NCI-H187 (cell line): Measurements from ENCODE around the gene PPP4R4.

Experiments used
- DNase-seq, 2 experiments: peaks; one replicate each; lab custom pipeline; 2025; lab: John Stamatoyannopoulos, UW

The PPP4R4 gene, protein sequence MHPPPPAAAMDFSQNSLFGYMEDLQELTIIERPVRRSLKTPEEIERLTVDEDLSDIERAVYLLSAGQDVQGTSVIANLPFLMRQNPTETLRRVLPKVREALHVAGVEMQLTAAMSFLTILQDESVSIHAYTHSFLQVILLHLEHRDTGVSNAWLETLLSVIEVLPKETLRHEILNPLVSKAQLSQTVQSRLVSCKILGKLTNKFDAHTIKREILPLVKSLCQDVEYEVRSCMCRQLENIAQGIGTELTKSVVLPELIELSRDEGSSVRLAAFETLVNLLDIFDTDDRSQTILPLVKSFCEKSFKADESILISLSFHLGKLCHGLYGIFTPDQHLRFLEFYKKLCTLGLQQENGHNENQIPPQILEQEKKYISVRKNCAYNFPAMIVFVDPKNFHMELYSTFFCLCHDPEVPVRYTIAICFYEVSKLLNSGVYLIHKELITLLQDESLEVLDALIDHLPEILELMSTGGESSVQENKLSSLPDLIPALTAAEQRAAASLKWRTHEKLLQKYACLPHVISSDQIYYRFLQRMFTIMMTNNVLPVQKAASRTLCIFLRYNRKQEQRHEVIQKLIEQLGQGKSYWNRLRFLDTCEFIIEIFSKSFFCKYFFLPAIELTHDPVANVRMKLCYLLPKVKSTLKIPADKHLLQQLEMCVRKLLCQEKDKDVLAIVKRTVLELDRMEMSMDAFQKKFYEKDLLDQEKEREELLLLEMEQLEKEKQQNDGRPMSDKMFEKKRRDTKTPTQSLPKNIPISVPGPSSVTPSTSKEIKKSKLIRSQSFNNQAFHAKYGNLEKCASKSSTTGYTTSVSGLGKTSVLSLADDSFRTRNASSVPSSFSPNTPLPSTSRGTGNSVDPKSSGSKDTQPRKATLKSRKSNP

DNA sequence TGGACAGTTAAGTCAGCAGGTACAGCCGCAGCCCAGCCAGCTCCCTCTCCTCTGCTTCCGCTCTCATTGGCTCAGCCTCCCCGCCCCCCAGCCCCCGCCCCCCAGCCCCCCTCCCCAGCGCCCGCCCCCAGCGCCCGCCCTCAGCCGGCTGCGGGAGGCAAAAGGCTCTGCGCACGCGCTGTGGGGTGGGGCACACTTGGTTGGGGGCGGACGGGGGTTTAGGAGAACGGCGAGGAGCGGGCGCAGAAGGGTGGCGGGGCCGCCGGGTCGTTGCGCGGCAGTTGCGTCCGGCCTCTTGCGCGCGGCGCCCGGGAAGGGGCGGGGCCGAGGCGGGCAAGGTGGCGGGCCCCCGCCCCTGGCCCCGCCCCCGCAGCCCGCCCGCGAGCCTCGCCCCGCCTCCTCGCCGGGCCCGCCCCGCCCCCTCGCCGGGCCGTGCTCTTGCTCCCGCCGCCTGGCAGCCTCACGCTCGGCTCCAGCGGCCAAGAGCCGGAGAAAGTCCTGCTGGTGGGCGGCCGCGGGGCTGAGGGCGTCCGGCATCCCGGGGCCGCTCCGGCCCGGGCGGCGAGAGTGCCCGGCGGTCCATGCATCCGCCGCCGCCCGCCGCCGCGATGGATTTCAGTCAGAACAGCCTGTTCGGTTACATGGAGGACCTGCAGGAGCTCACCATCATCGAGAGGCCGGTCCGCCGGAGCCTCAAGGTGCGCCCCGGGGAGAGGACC lies at the start of gene PPP4R4:
PPP4R4 (plus strand) TSS at position 438 of the 719 bp plus-strand sequence; CDS start at position 582, 144 bp downstream.
- peak; percentile 46 to 85 for DNase-seq

DNA sequence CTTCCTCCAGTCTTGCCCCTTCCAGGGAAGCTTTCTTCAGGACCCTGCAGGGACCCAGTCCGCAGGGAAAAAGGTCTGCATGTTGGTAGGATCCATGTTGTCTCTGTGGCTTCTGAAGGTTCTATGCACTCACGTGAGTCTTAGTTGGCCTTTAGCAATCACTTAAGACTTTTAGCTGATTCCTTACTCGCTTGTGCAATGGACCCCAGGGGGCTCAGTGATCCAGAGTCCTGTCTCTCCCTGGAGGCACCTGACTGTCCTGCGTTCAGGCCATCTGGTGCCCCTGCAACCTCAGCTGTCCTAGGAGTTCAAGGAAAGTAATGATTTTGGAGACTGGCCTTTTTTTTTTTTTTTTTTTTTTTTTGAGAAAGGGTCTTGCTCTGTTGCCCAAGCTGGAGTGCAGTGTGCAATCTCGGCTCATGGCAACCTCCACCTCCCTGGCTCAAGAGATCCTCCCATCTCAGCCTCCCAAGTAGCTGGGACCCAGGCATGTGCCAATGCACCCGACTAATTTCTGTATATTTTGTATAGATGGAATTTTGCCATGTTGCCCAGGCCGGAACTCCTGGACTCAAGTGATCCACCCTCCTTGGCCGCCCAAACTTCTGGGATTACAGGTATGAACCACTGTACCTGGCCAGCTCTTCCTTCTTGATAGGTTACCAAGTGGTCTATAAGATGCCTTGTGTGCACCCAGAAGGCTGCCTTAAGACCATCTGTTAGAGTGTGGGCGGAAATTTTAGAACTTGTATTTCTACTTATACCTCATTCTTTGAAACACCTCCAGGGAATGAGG lies 49.3 kb upstream of the PPP4R4 start:
- no peak for DNase-seq

DNA sequence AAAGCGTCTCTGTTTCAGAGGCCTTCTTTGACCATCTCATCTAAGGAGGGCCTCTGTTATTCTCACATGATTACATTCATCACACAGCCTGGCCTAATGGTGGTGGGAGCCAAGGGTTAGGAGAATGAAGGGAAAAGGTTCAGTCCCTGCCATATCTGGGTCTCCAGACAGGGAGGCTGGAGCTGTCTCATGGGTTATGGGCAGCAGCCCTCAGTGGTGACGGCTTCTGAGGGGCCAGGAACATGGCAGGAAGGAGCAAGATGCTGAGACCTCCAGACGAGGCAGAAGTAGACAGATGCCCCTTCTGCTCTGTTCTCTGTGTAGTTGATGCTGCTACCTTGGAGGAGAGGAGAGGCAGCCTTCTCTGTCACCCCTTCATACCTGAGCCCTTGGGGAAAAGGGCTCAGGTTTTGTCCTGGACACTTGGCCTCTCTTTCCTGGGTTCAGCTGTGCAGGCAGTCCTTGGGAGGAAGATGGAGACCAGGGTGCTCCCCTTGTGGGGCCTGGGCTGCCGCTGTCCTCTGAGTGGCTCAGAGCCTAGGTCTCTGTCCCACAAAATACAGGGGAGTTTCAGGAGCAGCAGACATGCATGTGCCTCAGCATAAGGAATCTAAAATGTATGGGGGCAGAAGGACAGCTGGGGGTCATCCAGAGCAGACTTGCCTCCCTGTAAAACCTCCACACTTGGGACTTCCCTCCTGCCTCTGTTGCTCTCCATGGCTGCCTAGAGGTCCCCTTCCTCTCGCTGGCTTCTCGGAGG lies 48.3 kb upstream of the PPP4R4 start:
- no peak for DNase-seq

DNA sequence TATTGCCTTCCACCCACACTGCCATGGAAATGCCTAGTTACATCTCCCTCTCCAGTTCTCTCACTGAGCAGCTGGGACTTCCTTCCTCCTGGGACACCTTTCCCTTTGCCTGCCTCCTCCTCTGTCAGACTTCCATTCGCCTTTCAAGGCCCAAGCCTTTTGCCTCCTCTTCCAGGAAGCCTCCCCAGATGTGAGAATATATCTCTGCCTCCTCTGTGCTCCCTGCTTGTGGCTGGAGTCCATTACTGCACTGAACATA lies 47.8 kb upstream of the PPP4R4 start:
- no peak for DNase-seq

DNA sequence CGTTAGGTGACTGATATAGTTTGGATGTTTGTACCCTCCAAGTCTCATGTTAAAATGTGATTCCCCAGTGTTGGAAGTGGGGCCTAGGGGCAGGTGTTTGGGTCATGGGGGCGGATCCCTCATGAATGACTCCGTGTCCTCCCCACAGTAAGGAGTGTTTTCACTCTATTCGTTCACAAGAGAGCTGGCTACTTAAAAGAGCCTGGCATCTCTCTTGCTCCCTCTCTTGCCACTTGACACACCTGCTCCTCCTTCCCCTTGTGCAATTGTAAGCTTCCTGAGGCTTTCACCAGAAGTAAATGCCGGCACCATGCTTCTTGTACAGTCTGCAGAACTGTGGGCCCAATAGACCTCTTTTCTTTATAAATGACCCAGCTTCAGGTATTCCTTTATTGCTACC lies 47.3 kb upstream of the PPP4R4 start:
- DNase-seq = no peak

DNA sequence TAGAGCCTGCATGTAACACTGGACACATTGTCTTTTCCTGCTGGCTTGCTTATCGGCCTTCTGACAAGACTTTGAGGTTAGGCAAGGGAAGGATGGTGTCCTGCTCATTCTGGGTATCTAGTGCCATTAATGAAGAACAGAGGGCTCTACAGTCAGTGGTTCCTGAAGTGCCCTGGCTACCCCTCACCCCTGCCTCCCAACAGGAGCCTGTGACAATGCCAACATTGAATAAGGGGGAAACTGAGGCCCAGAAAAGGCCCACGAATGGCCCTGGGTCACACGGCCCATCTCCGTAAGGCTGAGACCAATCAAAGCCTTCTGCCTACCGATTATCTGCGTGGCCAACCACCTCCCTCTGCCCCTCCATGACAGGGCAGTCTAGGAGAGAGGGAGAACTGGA lies 46.8 kb upstream of the PPP4R4 start:
- no peak for DNase-seq

DNA sequence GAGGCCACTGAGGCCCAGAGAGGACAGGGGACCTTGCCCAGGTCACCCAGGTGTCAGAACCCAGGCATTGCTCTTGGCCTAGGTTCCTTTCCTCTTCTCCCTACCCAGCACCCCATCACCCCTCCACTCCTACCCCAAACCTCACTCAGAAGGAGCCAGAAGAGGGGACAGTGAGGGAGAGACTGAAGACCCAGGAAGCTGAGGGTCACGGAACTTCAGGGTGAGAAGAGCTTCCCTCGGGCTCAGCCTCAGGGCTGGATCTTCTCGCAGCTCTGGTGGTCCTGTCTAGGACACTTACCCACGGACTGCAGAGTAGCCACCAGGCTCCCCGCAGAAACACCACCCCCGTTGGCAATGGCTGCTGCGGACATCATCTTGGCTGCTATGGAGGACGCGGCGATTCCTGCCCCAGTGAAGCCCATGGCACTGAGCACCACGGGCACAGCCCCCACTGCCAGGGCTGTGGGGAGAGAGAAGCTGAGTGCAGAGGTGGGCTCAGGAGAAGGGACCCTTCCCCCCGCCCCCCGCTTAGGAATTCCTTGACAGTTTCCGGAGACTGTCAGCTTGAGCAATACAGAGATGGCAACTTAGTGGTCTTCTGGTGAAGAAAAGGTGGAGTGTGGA lies 45.8 kb upstream of the PPP4R4 start:
- DNase-seq = no peak

DNA sequence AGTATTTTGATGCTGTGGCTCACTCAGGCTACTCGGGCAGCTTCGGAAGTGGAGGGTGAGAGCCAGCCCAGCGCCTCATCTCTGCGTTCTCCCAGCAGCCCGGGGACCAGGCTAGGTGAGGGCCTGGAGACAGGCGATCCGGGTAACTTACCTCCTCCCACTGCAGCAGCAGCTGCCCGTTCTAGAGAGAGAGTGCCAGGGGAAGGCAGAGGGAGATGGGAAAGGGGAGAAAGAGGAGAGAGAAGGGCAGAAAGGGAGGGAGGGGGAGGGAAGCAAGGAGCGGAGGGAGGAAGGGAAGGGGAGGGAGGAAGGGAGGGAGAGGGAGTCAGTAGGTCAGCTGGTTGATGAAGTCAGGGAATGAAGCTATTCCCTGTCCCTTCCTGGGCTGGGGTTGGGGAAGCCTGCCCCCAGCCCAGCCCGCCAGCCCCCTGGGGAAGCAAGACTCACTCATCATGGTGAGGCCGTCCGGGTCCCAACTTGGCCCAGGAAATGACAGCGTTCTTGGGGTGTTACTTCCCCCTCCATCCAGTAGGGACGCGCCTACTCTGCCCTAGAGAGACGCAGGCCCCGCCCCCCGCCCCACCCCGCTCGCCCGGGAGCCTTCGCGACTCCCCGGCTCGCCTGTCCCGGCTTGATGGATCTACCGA lies 44.9 kb upstream of the PPP4R4 start, which contains the start of gene IFI27L2:
IFI27L2 (minus strand) TSS at position 494 of the 647 bp plus-strand sequence; CDS start at position 454, 40 bp downstream.
- DNase-seq = peak; percentile 13 to 27

DNA sequence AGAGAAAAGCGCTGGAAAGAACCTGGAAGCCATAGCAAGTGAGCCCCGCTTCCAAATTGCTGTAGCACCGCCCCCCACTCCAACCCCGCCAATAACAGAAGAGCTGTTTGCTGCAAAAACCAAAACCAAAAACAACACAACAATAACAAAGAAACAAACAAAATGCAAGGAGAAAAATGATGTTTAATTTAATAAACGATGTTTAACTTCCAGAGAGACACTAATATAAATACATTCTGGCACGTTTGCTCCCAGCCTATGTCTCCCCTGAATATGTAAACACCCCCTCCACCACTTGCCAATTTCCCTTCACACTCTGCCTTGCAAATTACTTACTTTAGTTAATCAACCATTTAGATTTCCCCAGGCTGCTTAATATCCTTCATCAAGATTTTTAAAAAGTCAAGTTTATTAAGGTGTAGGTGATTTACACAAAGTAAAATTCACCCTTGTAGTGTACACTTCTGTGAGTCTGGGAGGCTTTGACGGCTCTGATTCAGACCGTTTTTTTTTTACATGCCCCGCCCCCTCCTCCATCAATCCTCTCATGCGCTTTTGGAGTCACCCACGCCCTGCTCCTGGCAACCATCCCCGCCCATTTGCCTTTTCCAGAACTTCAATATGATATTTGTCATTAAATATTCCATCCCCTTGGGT lies 44.2 kb upstream of the PPP4R4 start:
- DNase-seq = no peak

DNA sequence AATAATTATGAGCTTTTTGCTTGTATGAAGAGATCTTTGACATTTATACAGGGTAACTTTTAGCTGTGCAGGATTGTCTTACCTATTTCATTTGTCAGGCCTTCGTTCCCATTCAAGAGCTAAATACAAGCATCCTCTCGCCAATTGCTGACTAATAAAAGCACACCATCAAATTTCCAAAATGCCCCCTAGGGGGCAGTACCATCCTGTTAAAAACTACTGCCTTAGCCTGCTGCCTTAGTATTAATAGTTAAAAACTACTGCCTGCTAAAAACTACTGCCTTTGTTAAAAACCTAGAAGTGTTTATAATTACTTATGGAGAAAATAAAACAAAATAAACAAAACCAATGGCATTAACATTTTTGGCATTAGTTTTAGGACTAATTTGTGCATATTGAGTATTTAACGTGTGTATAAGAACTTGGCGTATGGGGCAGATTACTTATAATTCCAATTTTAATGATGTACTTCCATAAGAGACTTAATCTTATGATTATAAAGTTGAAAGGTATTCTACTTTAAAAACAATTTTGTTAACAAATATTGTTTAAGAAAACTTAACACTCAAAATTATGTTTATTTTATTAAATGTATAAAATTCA lies 41.7 kb upstream of the PPP4R4 start:
- DNase-seq = peak; percentile 44 to 59

DNA sequence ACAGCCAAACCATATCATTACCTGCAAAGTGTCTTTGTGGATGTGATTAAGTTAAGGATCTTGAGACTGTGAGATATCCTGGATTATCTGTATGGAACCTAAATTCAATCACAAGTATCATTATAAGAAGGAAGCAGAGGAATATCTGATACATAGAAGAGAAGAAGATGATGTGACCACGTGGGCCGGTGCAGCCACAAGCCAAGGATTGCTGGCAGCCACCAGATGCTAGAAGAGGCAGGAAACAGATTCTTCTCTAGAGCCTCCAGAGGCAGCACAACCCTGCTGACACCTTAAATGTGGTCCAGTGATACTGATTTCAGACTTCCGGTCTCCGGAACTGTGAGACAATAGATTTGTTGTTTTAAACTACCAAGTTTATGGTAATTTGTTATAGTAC lies 38.6 kb upstream of the PPP4R4 start:
- no peak for DNase-seq

DNA sequence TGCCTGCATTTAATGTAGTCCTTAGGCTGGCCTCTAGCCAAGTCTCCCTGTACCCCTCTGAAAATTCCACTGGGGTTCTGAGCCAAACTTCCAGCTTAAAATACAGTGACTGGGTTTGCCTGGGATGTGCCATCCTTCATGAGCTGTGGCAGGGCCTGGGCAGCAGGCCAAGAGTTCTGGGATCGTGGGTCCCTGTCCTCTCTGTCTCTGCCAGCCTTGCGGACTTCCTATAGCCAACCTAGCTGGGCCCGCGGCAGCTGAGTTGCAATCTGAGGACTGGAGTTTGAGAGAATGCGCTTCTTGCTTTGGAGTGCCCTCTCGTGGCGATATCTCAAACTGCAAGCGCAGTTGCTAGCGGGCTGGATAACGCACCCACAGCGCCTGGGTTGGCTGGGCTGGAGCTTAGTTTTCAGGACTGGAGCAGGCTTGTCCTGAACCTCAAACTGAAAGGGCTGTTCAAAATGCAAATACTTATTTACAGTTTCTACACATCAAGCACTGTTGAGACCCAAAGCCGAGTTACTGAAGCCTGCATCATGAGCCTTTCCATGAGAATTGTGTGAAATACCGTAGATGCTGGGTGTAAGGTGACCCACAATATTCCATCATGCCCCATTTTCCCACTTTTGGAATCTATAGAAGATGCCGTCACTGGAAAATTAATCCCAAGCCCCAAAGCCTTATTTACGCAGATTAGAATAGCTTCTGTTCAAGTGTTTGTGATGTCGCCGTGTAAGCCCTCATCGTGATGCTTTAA lies 37.4 kb upstream of the PPP4R4 start:
- peak; percentile 38 to 66 for DNase-seq

DNA sequence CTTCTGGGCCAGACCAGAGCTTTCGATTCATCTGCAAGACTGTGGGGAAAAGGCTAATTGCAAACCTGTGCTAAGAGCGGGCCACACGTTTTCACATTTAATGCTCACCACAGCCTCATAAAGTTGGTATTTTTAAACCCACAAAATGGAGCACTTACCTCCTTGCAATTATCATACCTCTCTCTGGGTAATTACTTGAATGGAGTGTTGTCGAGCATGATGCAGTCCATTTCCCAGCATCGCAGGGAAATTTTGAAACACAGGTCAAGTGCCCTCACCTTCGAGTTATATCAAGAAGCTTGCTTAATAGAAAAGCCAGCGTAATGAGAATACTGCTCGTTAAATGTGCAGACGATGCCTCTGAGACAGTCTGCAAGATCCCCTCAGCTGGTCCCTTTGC lies 35.9 kb upstream of the PPP4R4 start:
- peak; percentile 27 to 65 for DNase-seq

DNA sequence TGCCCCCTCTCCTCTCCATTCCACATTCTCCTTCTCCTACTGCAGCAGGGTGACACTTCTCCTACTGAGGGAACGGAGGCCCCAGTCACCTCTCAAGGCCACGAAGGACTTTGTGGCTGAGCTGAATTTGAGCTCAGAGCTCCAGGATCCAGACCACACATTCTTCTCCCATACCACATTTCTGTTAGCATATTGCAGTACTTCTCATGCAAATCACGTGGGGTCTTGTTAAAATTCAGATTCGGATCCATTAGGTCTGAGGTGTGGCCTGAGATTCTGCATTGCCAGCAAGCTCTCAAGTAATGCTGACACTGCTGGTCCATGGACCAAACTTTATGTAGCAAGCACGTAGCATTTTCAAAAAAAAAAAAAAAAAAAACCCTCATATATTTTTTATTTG lies 35.1 kb upstream of the PPP4R4 start:
- no peak for DNase-seq

DNA sequence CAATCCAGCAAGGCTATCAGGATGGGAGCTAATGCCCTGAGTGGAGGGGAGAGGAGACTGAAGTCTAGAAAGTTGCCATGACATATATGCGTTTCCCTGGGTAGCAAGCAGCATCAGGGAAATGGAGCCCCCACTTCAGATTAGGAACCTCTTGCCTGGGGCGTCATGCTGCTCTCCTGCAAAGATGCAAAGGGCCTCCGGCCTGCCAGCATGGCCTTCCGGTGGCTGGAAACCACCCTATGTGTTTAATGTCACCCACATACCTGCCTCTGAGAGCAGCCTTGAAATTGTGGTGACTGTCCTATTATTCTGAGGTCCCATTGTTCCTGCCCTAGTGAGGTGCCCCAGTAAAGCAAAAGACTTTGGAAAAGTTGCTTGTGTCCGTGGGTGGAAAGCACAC lies 34.7 kb upstream of the PPP4R4 start:
- DNase-seq = no peak

DNA sequence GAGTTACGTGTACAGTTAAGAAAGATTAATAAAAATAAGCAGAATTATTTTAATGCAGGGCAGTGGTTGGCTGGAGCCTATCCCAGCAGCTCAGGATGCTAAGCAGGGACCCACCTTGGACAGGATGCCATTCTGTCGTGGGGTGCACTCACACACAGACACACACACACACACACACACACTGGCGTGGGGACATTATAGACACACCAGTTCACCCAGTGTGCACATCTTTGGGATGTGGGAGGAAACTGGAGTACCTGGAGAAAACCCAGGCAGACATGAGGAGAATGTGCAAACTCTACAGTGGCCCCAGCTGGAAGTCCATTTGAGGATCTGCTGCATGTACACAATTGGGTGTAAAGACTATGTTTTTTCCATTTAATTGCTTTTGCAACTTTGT lies 31.9 kb upstream of the PPP4R4 start:
- no peak for DNase-seq

DNA sequence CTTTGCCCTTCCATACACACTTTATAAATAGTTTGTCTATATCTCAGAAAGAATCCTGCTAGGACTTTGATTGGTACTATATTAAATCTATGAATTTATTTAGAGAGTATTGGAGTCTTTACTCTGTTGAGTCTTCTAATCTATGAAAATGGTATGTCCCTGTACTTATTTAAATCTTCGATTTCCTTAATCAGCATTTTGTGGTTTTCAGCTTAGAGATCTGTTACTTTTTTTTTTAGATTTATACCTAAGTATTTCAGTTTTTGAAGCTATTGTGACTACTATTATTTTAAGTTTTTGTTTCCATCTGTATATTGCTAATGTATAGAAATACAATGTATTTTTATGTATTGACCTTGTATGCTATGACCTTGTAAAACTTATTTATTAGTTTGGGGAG lies 31.3 kb upstream of the PPP4R4 start:
- DNase-seq = no peak

DNA sequence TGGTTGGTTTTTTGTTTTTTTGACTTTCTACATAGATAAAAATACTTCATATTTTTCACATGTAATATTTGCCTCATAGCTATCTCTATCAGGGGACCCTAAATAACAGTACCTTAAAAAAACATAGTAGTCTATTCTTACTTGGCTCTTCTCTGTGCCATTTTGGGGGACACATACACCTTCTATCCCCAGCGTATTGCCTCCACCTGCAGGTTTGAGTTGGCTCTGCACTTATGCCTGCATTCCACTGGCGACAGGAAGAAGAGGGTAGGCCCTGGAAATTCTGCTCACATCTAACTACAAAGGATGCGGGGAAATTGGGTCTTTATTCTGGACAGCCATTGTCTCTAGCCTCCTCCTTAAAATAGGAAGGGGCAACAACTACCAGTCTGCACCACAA lies 30.9 kb upstream of the PPP4R4 start:
- DNase-seq = no peak
